H1 (cell line): ENCODE measurements around the gene PCBP4. TPM values are rescaled to one million over a fixed set of nuclear protein-coding genes. Genes with fewer than 3 reads are reported as not detected.

ENCODE experiments used
- CTCF ChIA-PET: fragments of 300-600 bp; sonication (Branson Sonifier 250); formaldehyde crosslinking; loops from one replicate; lab custom pipeline; 2021; ENCODE audit not compliant: partially characterized antibody; lab: Charles Lee
- POLR2A ChIA-PET: fragments of 300-600 bp; sonication (Branson Sonifier 250); formaldehyde crosslinking; loops from one replicate; lab custom pipeline; 2021; ENCODE audit warnings: inconsistent platforms; ENCODE audit not compliant: partially characterized antibody; lab: Charles Lee
- DNase-seq, 2 experiments: peaks; one replicate each; pipeline versions ENCODE4 v3.0.0 to v3.0.0-alpha.2; 2010 to 2022; ENCODE audit warnings: low spot score in 2 of 2, low read depth in 1 of 2, mixed read lengths in 1 of 2
- FAIRE-seq: peaks from 2 replicates; lab custom pipeline; 2011; peaks lifted over from hg19 to GRCh38; lab: Jason Lieb, UNC
- H2AFZ ChIP-seq: 2 replicates; pipeline ENCODE4 v1.8.1; 2012; ENCODE audit warnings: low read length, inconsistent platforms
- H2AK5ac ChIP-seq: 2 replicates; pipeline ENCODE4 v1.6.1; 2013; ENCODE audit warnings: low read depth, low read length
- H2BK120ac ChIP-seq: replicated peaks from 2 replicates; pipeline ENCODE3; 2013; ENCODE audit warnings: low read depth, low read length, inconsistent platforms
- H2BK12ac ChIP-seq: 2 replicates; pipeline ENCODE4 v1.6.1; 2013; ENCODE audit warnings: low read depth, low read length
- H2BK15ac ChIP-seq: 2 replicates; pipeline ENCODE4 v1.6.1; 2013; ENCODE audit warnings: low read length
- H2BK20ac ChIP-seq: 2 replicates; pipeline ENCODE4 v1.6.1; 2013; ENCODE audit warnings: low read length
- H2BK5ac ChIP-seq: 2 replicates; pipeline ENCODE4 v1.6.1; 2013; ENCODE audit warnings: low read depth, low read length
- H3K14ac ChIP-seq: 2 replicates; pipeline ENCODE4 v1.6.1; 2013; ENCODE audit warnings: inconsistent platforms; ENCODE audit not compliant: insufficient read length
- H3K18ac ChIP-seq: 2 replicates; pipeline ENCODE4 v1.6.1; 2013; ENCODE audit warnings: low read length; ENCODE audit errors: extremely low read depth
- H3K23ac ChIP-seq: 2 replicates; pipeline ENCODE4 v1.6.1; 2013; ENCODE audit warnings: inconsistent platforms; ENCODE audit not compliant: insufficient read length
- H3K23me2 ChIP-seq: 2 replicates; pipeline ENCODE4 v1.6.1; 2013; ENCODE audit warnings: low read depth, low read length
- H3K27ac ChIP-seq: 2 replicates; pipeline ENCODE4 v1.6.1; 2011; ENCODE audit warnings: low read depth, low read length, inconsistent platforms
- H3K27me3 ChIP-seq, 4 experiments: replicated peaks in 1 of 4; 1 replicate in 1 of 4; 2 replicates in 3 of 4; pipeline versions ENCODE4 v1.6.1 to v1.8.1; 2011 to 2013; ENCODE audit warnings: low read length in 3 of 4, mild to moderate bottlenecking in 3 of 4, inconsistent platforms in 2 of 4, mixed read lengths in 2 of 4, moderate library complexity in 1 of 4; ENCODE audit not compliant: control insufficient read depth in 3 of 4, insufficient read depth in 3 of 4; ENCODE audit errors: extremely low read depth in 1 of 4
- H3K36me3 ChIP-seq, 4 experiments: 2 replicates each; pipeline versions ENCODE4 v1.6.1 to v1.8.1; 2011 to 2013; ENCODE audit warnings: mild to moderate bottlenecking in 4 of 4, low read length in 3 of 4, moderate library complexity in 2 of 4, control low read depth in 1 of 4, inconsistent platforms in 1 of 4; ENCODE audit not compliant: insufficient read depth in 4 of 4, control insufficient read depth in 2 of 4
- H3K4ac ChIP-seq: replicated peaks from 2 replicates; pipeline ENCODE3; 2013; ENCODE audit warnings: low read length, low read depth, mixed read lengths, inconsistent platforms; ENCODE audit not compliant: insufficient read length
- H3K4me1 ChIP-seq, 4 experiments: replicated peaks in 1 of 4; 1 replicate in 1 of 4; 2 replicates in 3 of 4; pipeline versions ENCODE4 v1.6.1 to v1.8.1; 2011 to 2013; ENCODE audit warnings: low read length in 3 of 4, inconsistent platforms in 2 of 4, mixed read lengths in 1 of 4; ENCODE audit not compliant: insufficient read depth in 4 of 4, control insufficient read depth in 3 of 4
- H3K4me2 ChIP-seq, 2 experiments: 2 replicates each; pipeline versions ENCODE4 v1.6.1 to v1.8.1; 2011 to 2013; ENCODE audit warnings: low read depth in 2 of 2, low read length in 2 of 2, control low read depth in 1 of 2, inconsistent platforms in 1 of 2, mild to moderate bottlenecking in 1 of 2; ENCODE audit not compliant: insufficient read depth in 1 of 2
- H3K4me3 ChIP-seq, 4 experiments: fragments of 200-600, 300-600 bp in 1 of 4; sonication (generic), shearing (Covaris generic), sonication (Bioruptor Twin) in 1 of 4; 2 replicates each; pipeline versions ENCODE4 v1.5.1 to v1.8.1; 2011 to 2016; ENCODE audit warnings: low read length in 4 of 4, low read depth in 3 of 4, control low read depth in 2 of 4, inconsistent platforms in 2 of 4, mild to moderate bottlenecking in 2 of 4, mixed read lengths in 1 of 4, moderate library complexity in 1 of 4; ENCODE audit not compliant: insufficient read depth in 2 of 4; ENCODE audit errors: extremely low read depth in 1 of 4
- H3K56ac ChIP-seq: replicated peaks from 2 replicates; pipeline ENCODE3; 2013; ENCODE audit warnings: low read depth, mild to moderate bottlenecking, mixed read lengths, low read length, inconsistent platforms; ENCODE audit not compliant: insufficient read length
- H3K79me1 ChIP-seq: 2 replicates; pipeline ENCODE4 v1.6.1; 2013; ENCODE audit warnings: low read depth, low read length, control low read depth
- H3K79me2 ChIP-seq, 2 experiments: 2 replicates each; pipeline versions ENCODE4 v1.6.1 to v1.8.1; 2012 to 2013; ENCODE audit warnings: low read length in 2 of 2, mild to moderate bottlenecking in 2 of 2, inconsistent platforms in 1 of 2; ENCODE audit not compliant: insufficient read depth in 2 of 2, control insufficient read depth in 1 of 2
- H3K9ac ChIP-seq, 4 experiments: replicated peaks in 1 of 4; 1 replicate in 1 of 4; 2 replicates in 3 of 4; pipeline versions ENCODE4 v1.6.1 to v1.8.1; 2011 to 2013; ENCODE audit warnings: low read depth in 3 of 4, low read length in 3 of 4, control low read depth in 2 of 4, mild to moderate bottlenecking in 2 of 4, moderate library complexity in 2 of 4, inconsistent platforms in 1 of 4; ENCODE audit errors: extremely low read depth in 1 of 4
- H3K9me3 ChIP-seq, 2 experiments: 2 replicates each; pipeline versions ENCODE4 v1.6.1 to v1.8.1; 2012 to 2013; ENCODE audit warnings: mild to moderate bottlenecking in 2 of 2, moderate library complexity in 2 of 2, control low read depth in 1 of 2, inconsistent platforms in 1 of 2, low read depth in 1 of 2, low read length in 1 of 2, mixed read lengths in 1 of 2; ENCODE audit not compliant: insufficient read depth in 2 of 2
- H4K20me1 ChIP-seq, 2 experiments: replicated peaks in 1 of 2; 2 replicates each; pipeline versions ENCODE3 to v1.8.1; 2011 to 2013; ENCODE audit warnings: inconsistent platforms in 2 of 2, low read length in 2 of 2, mild to moderate bottlenecking in 1 of 2; ENCODE audit not compliant: insufficient read depth in 2 of 2, control insufficient read depth in 1 of 2
- H4K5ac ChIP-seq: 2 replicates; pipeline ENCODE4 v1.6.1; 2013; ENCODE audit warnings: low read length, low read depth, mixed read lengths, inconsistent platforms; ENCODE audit not compliant: insufficient read length
- H4K8ac ChIP-seq: 2 replicates; pipeline ENCODE4 v1.8.0; 2013; ENCODE audit warnings: mild to moderate bottlenecking, moderate library complexity, low read length, inconsistent platforms; ENCODE audit not compliant: insufficient read depth; ENCODE audit errors: extremely low read depth
- H4K91ac ChIP-seq: replicated peaks from 2 replicates; pipeline ENCODE3; 2013; ENCODE audit warnings: low read length, mixed read lengths, inconsistent platforms; ENCODE audit not compliant: insufficient read length
- EP300 ChIP-seq, 2 experiments: IDR thresholded peaks; 1 replicate in 1 of 2; 2 replicates in 1 of 2; pipeline ENCODE4 v1.6.1; 2011 to 2012; ENCODE audit warnings: low read depth in 2 of 2, low read length in 2 of 2, mild to moderate bottlenecking in 2 of 2, borderline replicate concordance in 1 of 2, inconsistent platforms in 1 of 2, moderate library complexity in 1 of 2
- TEAD4 ChIP-seq: IDR thresholded peaks from 2 replicates; pipeline ENCODE4 v1.6.1; 2012; ENCODE audit warnings: low read depth, low read length, inconsistent platforms, mixed read lengths
- WGBS, 2 experiments: shearing (Covaris generic) in 1 of 2; methylation state at CpG; one replicate each; pipeline versions ENCODE4 v1.1.6 to v1.1.7; 2013 to 2015; ENCODE audit warnings: low lambda C conversion rate in 2 of 2, mixed read lengths in 2 of 2, inconsistent platforms in 1 of 2, low coverage in 1 of 2, missing lambda C conversion rate in 1 of 2; ENCODE audit not compliant: insufficient replicate concordance in 2 of 2, insufficient coverage in 1 of 2, insufficient read length in 1 of 2; ENCODE audit errors: extremely low coverage in 1 of 2, missing lambda C conversion rate in 1 of 2; 5-methylcytosine and 5-hydroxymethylcytosine counted together
- polyA plus RNA-seq, 7 experiments: library from polyadenylated mRNA; depleted of rRNA in 3 of 7; stranded (reverse) in 5 of 7; unstranded in 2 of 7; fragments of >200 nt in 5 of 7; fragments of 200-250 nt in 2 of 7; gene quantifications; 1 replicate in 5 of 7; 2 replicates in 1 of 7; 4 replicates in 1 of 7; pipeline versions ENCODE4 v1.2.1 to v1.2.3, GENCODE V29; 2011 to 2013; ENCODE audit warnings: missing spikeins in 2 of 7, mixed read lengths in 2 of 7
- total RNA-seq: library from RNA; stranded (reverse); fragmentation: NEBNext Ultra II Directional; extraction: Animal tissue kit (Norgen Biotek cat#: 25700); gene quantifications from 2 replicates; pipeline ENCODE4 v1.2.1, GENCODE V29; 2021
- TF ChIP-seq, protein P1 (sequence below): IDR thresholded peaks from 2 replicates; pipeline ENCODE4 v1.6.1; 2012; ENCODE audit warnings: inconsistent platforms

Gene PCBP4
- total and polyA plus RNA-seq, 2 of the 8 experiments (the other 6 are each of a cell fraction or from before 2014, with no cell fraction given): 16.4 to 34.1 TPM

DNA sequence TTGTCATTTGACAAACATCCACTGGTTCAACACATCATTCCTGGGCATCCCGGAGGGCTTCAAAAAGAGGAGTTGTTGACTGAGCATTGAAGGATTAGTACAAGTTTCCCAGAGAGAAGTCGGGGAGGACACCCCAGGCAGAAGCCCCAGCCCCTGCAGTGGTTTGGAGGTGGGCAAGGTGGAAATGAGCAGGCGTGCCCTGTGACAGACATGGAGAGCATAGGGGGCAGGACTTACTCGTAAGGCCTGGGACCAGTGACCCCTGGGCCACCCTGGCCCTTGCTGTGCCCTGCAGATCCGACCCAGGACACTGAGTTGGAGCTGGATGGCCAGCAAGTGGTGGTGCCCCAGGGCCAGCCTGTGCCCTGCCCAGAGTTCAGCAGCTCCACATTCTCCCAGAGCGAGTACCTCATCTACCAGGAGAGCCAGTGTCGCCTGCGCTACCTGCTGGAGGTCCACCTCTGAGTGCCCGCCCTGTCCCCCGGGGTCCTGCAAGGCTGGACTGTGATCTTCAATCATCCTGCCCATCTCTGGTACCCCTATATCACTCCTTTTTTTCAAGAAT lies 19.2 kb downstream of the PCBP4 start:
- CTCF ChIA-PET: interaction anchor here (1.0 to 2.2 kb wide), 3 partner anchors 9 to 105 kb away, joined by 4 to 9 read pairs (median 8); partner anchors contain the start of gene ABHD14B
- no peak overlapping the region for H3K14ac ChIP-seq
- H2BK120ac ChIP-seq: no peak overlapping the region
- FAIRE-seq (no peak), DNase-seq (no peak)
- POLR2A ChIA-PET: interaction anchor here (0.6 to 15.7 kb wide), 4 partner anchors 10 to 45 kb away, joined by 3 to 148 read pairs (median 67); partner anchors contain the start of genes ABHD14B, PCBP4 and RPL29
- H4K8ac ChIP-seq: no peak overlapping the region
- H2BK5ac ChIP-seq: no peak overlapping the region
- no peak overlapping the region for H3K27ac ChIP-seq
- no peak overlapping the region for H3K56ac ChIP-seq
- no peaks in the 10 kb centered on the region for H3K4me1 ChIP-seq
- no peak overlapping the region for H4K5ac ChIP-seq
- H3K23ac ChIP-seq: no peak overlapping the region
- H3K79me1 ChIP-seq: no peaks in the 10 kb centered on the region
- H3K4me2 ChIP-seq: no peak overlapping the region
- no peaks in the 10 kb centered on the region for H3K79me2 ChIP-seq
- H3K9me3 ChIP-seq: no peaks in the 10 kb centered on the region
- H3K27me3 ChIP-seq: peaks cover 0 to 10% (median 5%) of the 10 kb centered on the region in 4 experiments; a peak in 6 of 7 replicates
- no peak overlapping the region for H4K91ac ChIP-seq
- no peak overlapping the region for H3K4me3 ChIP-seq
- no peak overlapping the region for H3K18ac ChIP-seq
- no peak overlapping the region for H2AFZ ChIP-seq
- H3K36me3 ChIP-seq: no peaks in the 10 kb centered on the region
- H3K4ac ChIP-seq: no peak overlapping the region
- H2BK15ac ChIP-seq: no peak overlapping the region
- H2BK20ac ChIP-seq: no peak overlapping the region
- H3K9ac ChIP-seq: no peak overlapping the region
- no peak overlapping the region for H2BK12ac ChIP-seq
- H4K20me1 ChIP-seq: no peaks in the 10 kb centered on the region
- no peak overlapping the region for H2AK5ac ChIP-seq
- 86% methylated on average over 10 of the region's 10 CpGs; no CpG with 5 or more reads in 1 of the 2 experiments for WGBS, 2 experiments
- no peaks in the 10 kb centered on the region for H3K23me2 ChIP-seq
- TF ChIP-seq EP300 (IDR thresholded peaks at IDR 0.05; ENCODE audit: borderline replicate concordance in 1 of 2, low read depth in 2 of 2, low read length in 2 of 2) (no peak), TEAD4 (no peak)
- TF ChIP-seq, protein P1, sequence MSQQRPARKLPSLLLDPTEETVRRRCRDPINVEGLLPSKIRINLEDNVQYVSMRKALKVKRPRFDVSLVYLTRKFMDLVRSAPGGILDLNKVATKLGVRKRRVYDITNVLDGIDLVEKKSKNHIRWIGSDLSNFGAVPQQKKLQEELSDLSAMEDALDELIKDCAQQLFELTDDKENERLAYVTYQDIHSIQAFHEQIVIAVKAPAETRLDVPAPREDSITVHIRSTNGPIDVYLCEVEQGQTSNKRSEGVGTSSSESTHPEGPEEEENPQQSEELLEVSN: no peak
